NT2/D1 (cell line): ENCODE measurements around the gene KCNK15.

Source experiments
- SUZ12 ChIP-seq: IDR thresholded peaks from 2 replicates; pipeline ENCODE4 v1.6.1; 2011; ENCODE audit not compliant: insufficient read length, insufficient read depth; ENCODE audit errors: extremely low read depth
- YY1 ChIP-seq: IDR thresholded peaks from 2 replicates; pipeline ENCODE4 v1.6.1; 2011; ENCODE audit not compliant: insufficient read length, insufficient read depth

DNA sequence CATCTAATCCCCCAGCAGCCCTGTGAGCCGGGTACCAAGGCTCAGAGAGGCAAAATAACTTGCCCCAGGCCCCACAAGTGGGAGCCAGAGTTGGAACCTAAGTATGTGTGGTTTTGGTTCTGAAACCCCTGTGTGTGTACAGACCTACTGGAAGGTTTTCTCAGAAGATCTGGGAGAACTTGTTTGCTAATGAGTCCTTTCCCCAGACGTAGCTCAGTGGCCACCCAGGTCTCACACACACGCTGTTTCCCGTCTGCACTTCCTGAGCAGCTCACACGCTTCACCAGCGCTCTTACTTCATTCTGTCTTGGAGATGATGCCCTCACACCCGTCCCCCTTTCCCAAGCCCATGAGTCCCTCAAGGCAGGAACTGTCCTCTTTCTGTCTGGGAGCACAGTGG is 22.3 kb upstream of the KCNK15 start:
- no peak for TF ChIP-seq YY1
- TF ChIP-seq SUZ12, result no peak
